Ectodermal cell (in vitro differentiated cells): ENCODE results near the gene YPEL3. TPM values are rescaled to one million over a fixed set of nuclear protein-coding genes. Genes with fewer than 3 reads are reported as not detected.

Experiments used
- H3K27ac ChIP-seq: 2 replicates; pipeline ENCODE4 v1.7.0; 2013; ENCODE audit warnings: mild to moderate bottlenecking, low read depth, low read length; ENCODE audit not compliant: insufficient read depth, poor library complexity, severe bottlenecking
- H3K27me3 ChIP-seq: 2 replicates; pipeline ENCODE4 v1.7.0; 2013; ENCODE audit warnings: mild to moderate bottlenecking, low read length; ENCODE audit not compliant: insufficient read depth, control insufficient read depth, poor library complexity, severe bottlenecking
- H3K36me3 ChIP-seq: one replicate; pipeline ENCODE4 v1.7.0; 2013; ENCODE audit warnings: low read length; ENCODE audit not compliant: control insufficient read depth, insufficient read depth
- H3K4me1 ChIP-seq: one replicate; pipeline ENCODE4 v1.7.0; 2013; ENCODE audit warnings: low read length; ENCODE audit not compliant: control insufficient read depth, insufficient read depth
- H3K4me3 ChIP-seq: 2 replicates; pipeline ENCODE4 v1.7.0; 2013; ENCODE audit warnings: low read depth, low read length, control low read depth; ENCODE audit not compliant: insufficient read depth
- H3K9me3 ChIP-seq: 2 replicates; pipeline ENCODE4 v1.7.0; 2013; ENCODE audit warnings: mild to moderate bottlenecking, low read length, moderate library complexity; ENCODE audit not compliant: control insufficient read depth
- WGBS, 2 experiments: methylation state at CpG; one replicate each; pipeline ENCODE4 v1.1.7; 2013; ENCODE audit warnings: missing lambda C conversion rate in 2 of 2; 5-methylcytosine and 5-hydroxymethylcytosine counted together
- polyA plus RNA-seq, 4 experiments: library from polyadenylated mRNA; stranded (reverse); fragments of 50-300 nt; gene quantifications; one replicate each; pipeline ENCODE4 v1.2.3, GENCODE V29; 2013

YPEL3 gene, protein sequence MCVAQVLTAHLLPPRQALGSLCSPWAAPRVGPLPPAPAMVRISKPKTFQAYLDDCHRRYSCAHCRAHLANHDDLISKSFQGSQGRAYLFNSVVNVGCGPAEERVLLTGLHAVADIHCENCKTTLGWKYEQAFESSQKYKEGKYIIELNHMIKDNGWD
- polyA plus RNA-seq (2013, experiment 1 of 4), result 23.2 TPM
- 21.3 TPM for polyA plus RNA-seq (2013, experiment 2 of 4)
- polyA plus RNA-seq (2013, experiment 3 of 4), result 31.1 TPM
- 32.3 TPM for polyA plus RNA-seq (2013, experiment 4 of 4)

DNA sequence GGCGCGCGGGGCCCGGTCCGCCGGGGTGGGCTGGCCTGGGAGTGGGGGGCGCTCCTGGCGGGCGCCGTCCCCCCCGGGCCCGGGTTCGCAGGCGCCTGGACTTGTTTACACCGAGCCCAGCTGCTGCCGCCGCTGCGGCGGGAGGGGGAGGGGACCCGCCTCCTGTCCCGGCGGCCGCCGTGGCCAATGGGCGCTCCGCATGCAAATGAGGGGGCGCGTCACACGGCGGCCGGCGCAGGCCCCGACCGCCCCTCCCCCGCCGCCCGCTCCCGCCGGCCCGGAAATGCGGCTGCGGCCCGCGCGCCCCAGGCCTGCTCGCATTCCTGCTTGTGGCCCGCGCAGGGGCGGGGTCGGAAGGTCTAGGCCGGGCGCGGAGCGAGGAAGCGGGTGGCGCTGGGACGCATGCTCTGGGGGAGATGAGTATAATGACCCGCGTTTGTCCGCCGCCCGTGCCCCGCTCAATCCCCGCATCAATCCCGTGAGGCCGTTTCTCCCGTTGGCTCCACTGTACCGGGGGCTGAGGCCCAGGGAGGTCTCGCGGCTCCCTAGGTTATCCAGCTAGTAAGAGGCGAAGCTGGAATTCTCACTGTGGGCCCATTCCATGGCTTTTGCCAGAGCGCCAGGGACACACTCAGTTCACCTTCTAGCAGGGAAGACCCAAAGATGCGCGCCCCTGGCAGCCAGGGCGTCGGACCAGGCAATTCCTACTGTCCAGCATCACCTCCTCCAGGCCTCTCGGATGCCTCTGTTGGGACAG lies at the start of gene YPEL3:
YPEL3 (minus strand) TSS at position 109 of the 757 bp plus-strand sequence. CDS start 731 bp downstream, outside the sequence.
- H3K27ac ChIP-seq, result peak within 1 kb of the TSS; percentile 79
- peaks cover 3% of the 10 kb centered on the region for H3K9me3 ChIP-seq
- no peaks in the 10 kb centered on the region for H3K27me3 ChIP-seq
- peak within 1 kb of the TSS; percentile 31 for H3K4me3 ChIP-seq
- H3K36me3 ChIP-seq, result no peaks in the 10 kb centered on the region
- H3K4me1 ChIP-seq, result peaks cover 15% of the 10 kb centered on the region
- WGBS, 2 experiments, result 12 to 13% methylated on average over 77 of the region's 77 CpGs

GRCh38 chr16:30145657-30146056 lies 49.6 kb upstream of the YPEL3 start:
- WGBS, 2 experiments, result 88 to 96% methylated on average over 1 of the region's 1 CpG
- H3K9me3 ChIP-seq, result no peaks in the 10 kb centered on the region
- H3K4me3 ChIP-seq, result no peak overlapping the region
- H3K4me1 ChIP-seq, result no peaks in the 10 kb centered on the region
- H3K27me3 ChIP-seq, result no peaks in the 10 kb centered on the region
- H3K36me3 ChIP-seq, result no peaks in the 10 kb centered on the region
- H3K27ac ChIP-seq, result no peak overlapping the region

GRCh38 chr16:30144917-30145316 lies 48.9 kb upstream of the YPEL3 start:
- H3K36me3 ChIP-seq, result no peaks in the 10 kb centered on the region
- H3K27ac ChIP-seq, result no peak overlapping the region
- H3K4me3 ChIP-seq, result no peak overlapping the region
- no peaks in the 10 kb centered on the region for H3K4me1 ChIP-seq
- WGBS, 2 experiments, result no CpG with 5 or more reads among the region's 1 CpG
- H3K9me3 ChIP-seq, result no peaks in the 10 kb centered on the region
- H3K27me3 ChIP-seq, result no peaks in the 10 kb centered on the region

DNA sequence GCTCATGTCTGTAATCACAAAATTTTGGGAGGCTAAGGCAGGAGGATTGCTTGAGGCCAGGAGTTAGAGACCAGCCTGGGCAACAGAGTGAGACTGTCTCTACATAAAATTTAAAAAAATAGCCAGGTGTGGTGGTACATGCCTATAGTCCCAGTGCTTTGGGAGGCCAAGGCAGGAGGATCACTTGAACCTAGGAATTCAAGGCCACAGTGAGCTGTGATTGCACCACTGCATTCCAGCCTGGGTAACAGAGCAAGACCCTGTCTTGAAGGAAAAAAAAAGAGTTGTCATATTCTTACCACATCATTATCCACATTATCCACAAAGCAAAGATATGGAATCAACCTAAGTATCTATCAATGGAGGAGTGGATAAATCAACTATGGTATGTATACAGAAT lies 48.0 kb upstream of the YPEL3 start:
- Histone ChIP-seq H3K27ac (no peak overlapping the region), H3K4me3 (no peak overlapping the region), H3K4me1 (no peaks in the 10 kb centered on the region), H3K27me3 (no peaks in the 10 kb centered on the region), H3K36me3 (no peaks in the 10 kb centered on the region), H3K9me3 (no peaks in the 10 kb centered on the region)

DNA sequence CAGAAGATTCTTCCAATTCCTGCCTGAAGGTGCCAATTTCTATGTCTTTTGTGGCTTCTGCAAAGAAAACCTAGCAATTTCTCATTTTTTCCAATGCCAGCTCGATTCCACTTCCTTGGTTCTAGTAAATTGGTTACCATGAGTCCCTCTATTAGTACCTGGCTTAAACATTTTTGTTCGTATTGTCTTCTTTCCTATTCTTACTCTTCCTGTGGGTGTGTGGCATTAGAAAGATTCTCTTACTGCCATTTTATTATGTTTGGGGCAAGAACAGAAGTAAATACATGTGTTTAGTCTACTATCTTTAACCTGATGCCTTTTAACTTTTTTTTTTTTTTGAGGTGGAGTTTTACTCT lies 47.3 kb upstream of the YPEL3 start:
- H3K27me3 ChIP-seq, result no peaks in the 10 kb centered on the region
- no peak overlapping the region for H3K27ac ChIP-seq
- H3K36me3 ChIP-seq, result no peaks in the 10 kb centered on the region
- H3K9me3 ChIP-seq, result no peaks in the 10 kb centered on the region
- H3K4me3 ChIP-seq, result no peak overlapping the region
- no peaks in the 10 kb centered on the region for H3K4me1 ChIP-seq
- 90 to 91% methylated on average over 2 of the region's 2 CpGs for WGBS, 2 experiments

DNA sequence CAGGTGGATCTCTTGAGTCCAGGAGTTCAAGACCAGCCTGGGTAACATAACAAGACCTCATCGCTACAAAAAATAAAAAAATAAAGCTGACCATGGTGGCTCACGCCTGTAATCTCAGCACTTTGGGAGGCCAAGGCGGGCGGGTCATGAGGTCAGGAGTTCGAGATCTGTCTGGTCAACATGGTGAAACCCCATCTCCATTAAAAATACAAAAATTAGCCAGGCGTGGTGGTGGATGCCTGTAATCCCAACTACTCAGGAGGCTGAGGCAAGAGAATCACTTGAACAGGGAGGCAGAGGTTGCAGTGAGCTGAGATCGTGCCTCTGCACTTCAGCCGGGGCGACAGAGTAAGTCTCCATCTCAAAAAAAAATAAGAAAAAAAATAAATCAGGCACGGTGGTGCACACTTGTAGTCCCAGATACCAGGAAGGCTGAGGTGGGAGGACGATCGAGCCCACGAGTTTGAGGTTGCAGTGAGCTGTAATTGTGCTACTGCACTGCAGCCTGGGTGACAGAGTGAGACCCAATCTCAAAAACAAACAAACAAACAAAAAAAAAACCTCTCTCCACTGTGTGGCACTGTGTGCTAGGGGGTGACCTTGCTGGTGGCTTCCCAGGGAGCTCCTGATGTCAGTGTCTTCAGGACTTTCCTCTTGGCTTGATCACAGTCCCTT lies 46.8 kb upstream of the YPEL3 start:
- Histone ChIP-seq H3K27me3 (no peaks in the 10 kb centered on the region), H3K36me3 (no peaks in the 10 kb centered on the region), H3K9me3 (no peaks in the 10 kb centered on the region), H3K4me3 (no peak overlapping the region), H3K27ac (no peak overlapping the region), H3K4me1 (no peaks in the 10 kb centered on the region)
- 86 to 88% methylated on average over 13 of the region's 13 CpGs for WGBS, 2 experiments

DNA sequence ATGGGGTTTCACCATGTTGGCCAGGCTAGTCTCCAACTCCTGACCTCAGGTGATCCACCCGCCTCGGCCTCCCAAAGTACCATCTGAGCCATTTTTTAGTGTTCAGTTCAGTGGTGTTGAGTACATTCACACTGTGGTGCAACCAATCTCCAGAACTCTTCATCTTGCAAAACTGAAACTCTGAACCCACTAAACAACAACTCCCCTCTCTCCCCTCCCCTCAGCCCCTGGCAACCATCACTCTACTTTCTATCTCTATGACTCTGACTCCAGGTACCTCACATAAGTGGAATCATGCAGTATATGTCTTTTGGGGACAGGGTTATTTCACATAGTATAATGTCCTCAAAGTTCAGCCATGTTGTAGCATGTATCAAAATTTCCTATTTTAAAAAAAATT lies 45.7 kb upstream of the YPEL3 start:
- WGBS, 2 experiments, result 95 to 96% methylated on average over 2 of the region's 2 CpGs
- no peak overlapping the region for H3K4me3 ChIP-seq
- H3K36me3 ChIP-seq, result no peaks in the 10 kb centered on the region
- no peak overlapping the region for H3K27ac ChIP-seq
- no peaks in the 10 kb centered on the region for H3K9me3 ChIP-seq
- no peaks in the 10 kb centered on the region for H3K27me3 ChIP-seq
- no peaks in the 10 kb centered on the region for H3K4me1 ChIP-seq

DNA sequence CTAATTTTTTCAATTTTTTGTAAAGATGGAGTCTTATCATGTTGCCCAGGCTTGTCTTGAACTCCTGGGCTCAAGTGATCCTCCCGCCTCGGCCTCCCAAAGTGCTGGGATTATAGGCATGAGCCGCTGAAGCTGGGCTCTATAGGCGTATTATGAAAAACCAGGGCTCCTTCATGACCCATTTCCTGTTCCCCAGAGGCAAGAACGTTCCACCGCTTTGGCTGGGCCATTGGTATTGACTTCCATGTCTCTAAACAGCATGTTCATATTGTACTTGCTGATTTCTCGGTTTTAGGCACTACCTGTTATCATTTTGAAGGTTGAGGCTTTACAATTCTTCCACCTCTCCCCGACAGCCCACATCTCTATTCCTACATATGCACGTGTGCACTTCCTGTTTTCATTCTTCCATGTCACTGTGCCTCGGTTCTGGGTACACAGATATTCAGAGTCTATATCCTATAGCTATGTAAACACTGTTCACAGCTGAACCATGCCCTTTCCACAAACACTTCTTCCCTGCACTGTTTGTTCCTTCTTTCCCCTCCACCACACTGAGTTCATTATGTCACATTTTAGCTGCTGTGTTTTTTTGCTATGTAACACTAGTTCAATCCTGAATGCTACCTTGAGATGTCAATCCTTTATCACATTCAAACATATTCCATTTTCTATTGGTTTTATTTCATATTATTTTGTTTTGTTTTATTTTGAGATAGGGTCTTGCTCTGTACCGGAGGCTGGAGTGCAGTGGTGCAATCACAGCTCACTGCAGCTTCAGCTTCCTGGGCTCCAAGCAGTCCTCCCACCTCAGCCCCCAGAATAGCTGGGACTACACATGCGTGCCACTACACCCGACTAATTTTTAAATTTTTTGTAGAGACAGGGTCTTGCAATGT lies 43.8 kb upstream of the YPEL3 start:
- no peak overlapping the region for H3K27ac ChIP-seq
- no peaks in the 10 kb centered on the region for H3K36me3 ChIP-seq

GRCh38 chr16:30137897-30138296 lies 41.9 kb upstream of the YPEL3 start:
- no peak overlapping the region for H3K27ac ChIP-seq
- no peak overlapping the region for H3K4me3 ChIP-seq
- H3K27me3 ChIP-seq, result no peaks in the 10 kb centered on the region
- H3K36me3 ChIP-seq, result no peaks in the 10 kb centered on the region
- H3K9me3 ChIP-seq, result no peaks in the 10 kb centered on the region
- no peaks in the 10 kb centered on the region for H3K4me1 ChIP-seq
- 85 to 91% methylated on average over 8 of the region's 8 CpGs for WGBS, 2 experiments

More for the DNA sequence above, 43.8 kb upstream of the YPEL3 start:
- H3K4me3 ChIP-seq, result no peak overlapping the region
- H3K4me1 ChIP-seq, result no peaks in the 10 kb centered on the region
- no peaks in the 10 kb centered on the region for H3K9me3 ChIP-seq
- H3K27me3 ChIP-seq, result no peaks in the 10 kb centered on the region
- WGBS, 2 experiments, result 89 to 90% methylated on average over 13 of the region's 13 CpGs
